GM21526 (cell line): Measurements from ENCODE around the gene SPPL3.
"Not testable (repeated sequence)": the region's sequence is repeated elsewhere in the genome, so short reads cannot be mapped to it uniquely, and the experiment has no call there.

ENCODE experiments used
- ATAC-seq: cut with Tn5 transposase; IDR thresholded peaks from one replicate; pipeline ENCODE4 v1.9.1; 2021; ENCODE audit warnings: moderate library complexity; ENCODE audit not compliant: unreplicated experiment, low FRiP score

SPPL3 gene

GRCh38 chr12:120846721-120847120 lies 57.4 kb downstream of the SPPL3 start:
- no peak for ATAC-seq

- no peak for ATAC-seq
Observed at GRCh38 chr12:120845696-120846095, 58.5 kb downstream of the SPPL3 start.

GRCh38 chr12:120844768-120845449 lies 59.2 kb downstream of the SPPL3 start:
- ATAC-seq, result no peak

DNA sequence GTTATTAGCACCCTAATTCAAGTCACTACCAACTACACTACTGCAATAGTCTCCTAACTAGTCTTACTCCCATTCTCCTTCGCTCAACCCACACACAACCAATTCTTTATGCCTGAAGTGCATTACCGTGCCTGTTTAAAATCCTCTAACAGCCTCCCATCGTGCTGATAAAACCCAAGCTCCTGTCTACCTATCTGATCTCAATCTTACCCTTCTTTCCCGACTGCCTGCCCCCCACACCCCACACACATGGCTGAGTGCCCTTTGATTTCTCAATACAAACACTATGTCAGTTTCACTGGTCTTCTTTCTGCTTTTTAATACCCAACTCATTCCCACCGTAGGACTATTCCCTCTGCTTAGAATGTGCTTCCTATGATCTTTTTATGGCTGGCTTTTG lies 59.9 kb downstream of the SPPL3 start:
- no peak for ATAC-seq

GRCh38 chr12:120843472-120843871 lies 60.7 kb downstream of the SPPL3 start:
- no peak for ATAC-seq

DNA sequence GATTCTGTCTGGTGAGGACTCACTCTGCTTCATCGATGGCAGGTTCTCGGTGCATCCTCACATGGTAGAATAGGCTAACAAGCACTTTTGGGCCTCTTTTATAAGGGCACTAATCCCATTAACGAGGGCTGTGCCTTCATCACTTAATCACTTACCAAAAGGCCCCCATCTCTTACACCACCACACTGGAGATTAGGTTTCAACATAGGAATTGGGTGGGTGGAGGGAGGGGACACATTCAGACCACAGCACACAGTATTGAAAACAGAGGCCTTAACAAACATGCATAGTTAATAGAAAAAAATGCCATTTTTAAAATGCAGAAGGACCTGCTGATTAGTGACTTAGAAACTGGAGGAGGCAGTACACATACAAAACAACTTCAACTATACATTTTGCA lies 61.6 kb downstream of the SPPL3 start:
- no peak for ATAC-seq

GRCh38 chr12:120841525-120841924 lies 62.6 kb downstream of the SPPL3 start:
- no peak for ATAC-seq

GRCh38 chr12:120839503-120839902 lies 64.7 kb downstream of the SPPL3 start:
- no peak for ATAC-seq

DNA sequence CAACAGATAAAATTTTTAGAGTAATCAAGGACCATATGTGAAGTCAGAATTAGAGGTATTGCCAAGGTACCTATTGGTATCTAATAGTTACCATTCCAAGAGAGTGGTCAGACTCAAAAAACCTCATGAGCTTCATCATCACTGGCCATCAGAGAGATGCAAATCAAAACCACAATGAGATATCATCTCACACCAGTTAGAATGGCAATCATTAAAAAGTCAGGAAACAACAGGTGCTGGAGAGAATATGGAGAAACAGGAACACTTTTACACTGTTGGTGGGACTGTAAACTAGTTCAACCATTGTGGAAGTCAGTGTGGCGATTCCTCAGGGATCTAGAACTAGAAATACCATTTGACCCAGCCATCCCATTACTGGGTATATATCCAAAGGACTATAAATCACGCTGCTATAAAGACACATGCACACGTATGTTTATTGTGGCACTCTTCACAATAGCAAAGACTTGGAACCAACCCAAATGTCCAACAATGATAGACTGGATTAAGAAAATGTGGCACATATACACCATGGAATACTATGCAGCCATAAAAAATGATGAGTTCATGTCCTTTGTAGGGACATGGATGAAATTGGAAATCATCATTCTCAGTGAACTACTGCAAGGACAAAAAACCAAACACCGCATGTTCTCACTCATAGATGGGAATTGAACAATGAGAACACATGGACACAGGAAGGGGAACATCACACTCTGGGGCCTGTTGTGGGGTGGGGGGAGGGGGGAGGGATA lies 65.4 kb downstream of the SPPL3 start:
- ATAC-seq, result not testable (repeated sequence)

GRCh38 chr12:120836114-120836684 lies 68.0 kb downstream of the SPPL3 start:
- ATAC-seq, result no peak

GRCh38 chr12:120835657-120836056 lies 68.5 kb downstream of the SPPL3 start:
- ATAC-seq, result no peak

- ATAC-seq, result no peak
Observed at GRCh38 chr12:120835304-120835612, 68.9 kb downstream of the SPPL3 start.

DNA sequence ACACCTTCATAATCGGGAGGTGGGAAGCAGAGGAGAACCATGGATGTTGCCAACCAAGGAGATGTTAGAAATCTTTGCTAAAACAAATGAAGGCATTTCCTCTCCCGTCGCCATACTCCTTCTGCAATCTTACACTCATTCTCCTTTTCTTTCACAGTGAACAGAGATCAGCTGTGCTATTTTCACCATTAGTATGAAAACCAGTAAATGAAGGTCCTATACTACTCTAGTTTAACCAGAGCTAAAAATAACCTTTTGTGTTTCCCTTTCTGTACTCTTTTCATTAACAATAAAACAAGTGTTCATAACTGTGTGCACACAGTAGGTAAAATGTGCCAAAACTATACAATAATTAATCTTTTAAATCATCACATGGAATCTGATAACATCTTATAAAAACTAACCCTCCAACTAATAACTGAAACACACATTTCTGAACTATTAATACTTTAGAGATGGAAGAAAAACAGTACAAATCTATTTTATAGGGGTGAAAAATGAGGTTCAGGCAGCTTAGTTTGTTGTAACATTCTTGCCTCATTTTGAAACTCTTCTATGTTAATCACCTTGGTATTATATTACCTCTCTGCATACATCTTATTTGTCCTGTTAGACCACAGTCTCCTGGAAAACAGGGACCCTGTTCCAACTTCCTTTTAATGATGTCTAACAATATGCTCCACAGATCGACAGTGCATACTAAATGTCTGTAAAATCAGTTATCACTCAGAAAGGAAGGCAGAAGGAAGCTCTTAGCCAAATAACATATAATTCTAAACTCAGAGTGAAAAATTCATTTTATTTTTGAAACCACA lies 69.5 kb downstream of the SPPL3 start:
- ATAC-seq, result no peak

GRCh38 chr12:120833849-120834248 lies 70.3 kb downstream of the SPPL3 start:
- no peak for ATAC-seq

DNA sequence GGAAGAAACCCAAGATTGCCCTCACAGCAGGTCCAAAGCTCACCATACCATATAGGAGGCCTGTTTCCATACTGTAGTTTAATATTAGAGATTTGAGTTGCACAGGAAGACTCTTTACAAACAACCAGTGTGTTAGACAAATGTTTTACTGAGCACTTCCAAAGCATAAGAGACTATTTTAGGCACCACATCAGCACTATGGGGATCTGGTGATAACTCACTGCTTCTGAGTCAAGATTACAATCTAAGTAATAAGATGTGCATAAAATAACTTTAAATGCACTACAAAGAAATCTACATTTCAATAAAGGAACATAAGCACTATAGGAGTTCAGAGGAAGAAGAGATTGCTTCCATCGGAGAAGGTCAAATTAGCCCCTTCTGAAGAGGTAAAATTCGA lies 71.4 kb downstream of the SPPL3 start:
- no peak for ATAC-seq

DNA sequence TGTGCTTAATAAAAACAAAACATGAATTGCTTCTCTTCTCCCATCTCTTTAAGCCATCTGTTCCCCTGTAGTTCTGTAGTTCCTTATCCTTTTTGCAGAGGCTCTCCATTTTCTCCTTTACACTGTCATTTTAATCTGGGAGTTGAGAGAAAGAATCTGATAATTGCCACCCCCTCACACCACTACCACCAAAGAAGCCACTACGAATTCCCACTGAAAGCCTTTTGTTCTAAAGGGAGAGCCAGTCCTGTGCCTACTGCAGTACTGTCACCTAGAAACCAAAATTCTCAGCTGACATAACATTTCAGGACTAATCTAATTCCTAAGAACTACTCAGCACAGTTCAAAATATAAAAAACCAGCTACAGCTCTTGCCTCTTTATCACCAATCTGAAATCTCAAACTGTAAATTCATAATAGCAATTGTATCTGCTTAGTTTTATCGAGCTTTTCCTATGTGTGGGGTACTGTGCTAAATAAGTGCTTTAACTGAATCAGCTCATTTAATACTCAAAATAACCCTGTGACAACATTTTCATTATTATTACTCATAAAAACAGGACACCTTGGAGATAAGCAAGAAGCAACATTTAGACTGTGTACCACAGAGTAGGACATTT lies 72.4 kb downstream of the SPPL3 start:
- ATAC-seq, result no peak

- no peak for ATAC-seq
Observed at GRCh38 chr12:120830966-120831365, 73.2 kb downstream of the SPPL3 start.

DNA sequence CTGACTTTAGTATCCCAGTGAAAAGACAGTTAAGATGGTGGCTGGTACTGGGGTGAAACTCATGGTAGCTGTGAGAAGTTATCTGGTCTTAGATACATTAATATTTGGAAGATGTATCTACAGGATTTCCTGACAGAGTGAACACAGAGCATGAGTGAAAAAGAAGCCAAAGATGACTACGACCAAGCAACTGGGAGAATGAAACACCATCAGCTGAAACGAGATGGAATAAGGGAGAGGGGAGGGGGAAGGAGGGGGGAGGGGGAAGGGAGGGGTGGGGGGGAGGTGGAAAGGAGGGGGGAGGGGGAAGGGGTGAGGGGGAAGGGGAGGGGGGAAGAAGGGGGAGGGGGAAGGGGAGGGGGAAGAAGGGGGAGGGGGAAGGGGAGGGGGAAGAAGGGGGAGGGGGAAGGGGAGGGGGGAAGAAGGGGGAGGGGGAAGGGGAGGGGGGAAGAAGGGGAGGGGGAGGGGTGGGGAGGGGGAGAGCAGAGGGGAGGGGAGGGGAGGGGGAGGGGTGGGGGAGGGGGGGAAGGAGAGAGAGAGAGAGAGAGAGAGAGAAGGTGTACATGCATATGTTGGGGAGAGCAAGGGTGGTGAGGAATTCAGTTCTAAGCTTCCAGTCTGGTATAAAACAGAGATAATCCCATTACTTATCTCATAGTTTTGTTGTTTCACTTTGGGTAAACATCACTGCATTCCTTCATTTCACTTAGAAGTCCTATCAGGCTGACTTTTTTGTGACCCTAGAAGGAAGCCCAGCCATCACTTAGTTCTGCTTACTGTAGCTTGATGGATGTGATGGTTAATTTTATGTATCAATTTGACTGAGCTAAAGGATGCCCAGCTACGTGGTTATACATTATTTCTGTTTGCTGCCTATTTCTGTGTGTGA lies 73.9 kb downstream of the SPPL3 start:
- no peak for ATAC-seq

GRCh38 chr12:120826335-120826734 lies 77.8 kb downstream of the SPPL3 start:
- ATAC-seq, result no peak

- ATAC-seq, result no peak
Observed at GRCh38 chr12:120825337-120825736, 78.8 kb downstream of the SPPL3 start.
